Natural killer cell (primary cell): ENCODE data around the gene GNG8. TPM values are rescaled to one million over a fixed set of nuclear protein-coding genes. Genes with fewer than 3 reads are reported as not detected.

Experiments
- ATAC-seq, 3 donors: fragments of 150-1000 bp in 2 of 3; fragments of 200-7000 bp in 1 of 3; cut with Tn5 transposase; 1 replicate in 1 of 3; 2 replicates in 2 of 3; pipeline ENCODE4 v1.10.0; 2021; ENCODE audit warnings: mild to moderate bottlenecking in 2 of 3, moderate library complexity in 2 of 3
- DNase-seq, 2 donors: peaks; one replicate each; pipeline versions ENCODE4 v3.0.0 to v3.0.0-alpha.2; 2013 to 2021; ENCODE audit warnings: mixed read lengths in 1 of 2
- H3K27ac ChIP-seq: one replicate; pipeline ENCODE4 v1.5.1; 2013; ENCODE audit warnings: mild to moderate bottlenecking, low read length
- H3K27me3 ChIP-seq: one replicate; pipeline ENCODE4 v1.6.1; 2013; ENCODE audit warnings: low read length; ENCODE audit not compliant: control insufficient read depth, insufficient read depth
- H3K36me3 ChIP-seq: one replicate; pipeline ENCODE4 v1.6.1; 2013; ENCODE audit warnings: low read length; ENCODE audit not compliant: control insufficient read depth, insufficient read depth
- H3K4me1 ChIP-seq: one replicate; pipeline ENCODE4 v1.6.1; 2013; ENCODE audit warnings: low read length; ENCODE audit not compliant: control insufficient read depth, insufficient read depth
- H3K4me3 ChIP-seq: one replicate; pipeline ENCODE4 v1.5.1; 2013; ENCODE audit warnings: low read length
- H3K9me3 ChIP-seq: one replicate; pipeline ENCODE4 v1.6.1; 2013; ENCODE audit warnings: low read length; ENCODE audit not compliant: control insufficient read depth, insufficient read depth
- H3K27ac Mint-ChIP-seq, 2 donors: one replicate each; pipeline ENCODE4 v1.8.0; 2022; ENCODE audit warnings: mild to moderate bottlenecking in 2 of 2, mixed read lengths in 2 of 2, moderate library complexity in 1 of 2
- H3K27me3 Mint-ChIP-seq, 2 donors: one replicate each; pipeline ENCODE4 v1.8.0; 2022; ENCODE audit warnings: low read depth in 2 of 2, mixed read lengths in 2 of 2
- H3K36me3 Mint-ChIP-seq: one replicate; pipeline ENCODE4 v1.8.0; 2022; ENCODE audit warnings: mixed read lengths
- H3K4me1 Mint-ChIP-seq, 2 donors: one replicate each; pipeline ENCODE4 v1.8.0; 2022; ENCODE audit warnings: mixed read lengths in 2 of 2
- H3K4me3 Mint-ChIP-seq: one replicate; pipeline ENCODE4 v1.8.0; 2022; ENCODE audit warnings: mild to moderate bottlenecking, moderate library complexity, mixed read lengths
- H3K9me3 Mint-ChIP-seq, 2 donors: one replicate each; pipeline ENCODE4 v1.8.0; 2022; ENCODE audit warnings: mixed read lengths in 2 of 2
- WGBS: methylation state at CpG from one replicate; pipeline ENCODE4 v1.1.7; 2013; ENCODE audit warnings: missing lambda C conversion rate; ENCODE audit not compliant: insufficient coverage; 5-methylcytosine and 5-hydroxymethylcytosine counted together
- intact Hi-C: fragments of 100-400 bp; cut with micrococcal nuclease; formaldehyde crosslinking; loops from one replicate; pipeline ENCODE4 v1.14.2; 2022
- total RNA-seq, 4 donors: library from RNA; stranded (reverse); fragments of 120-200 nt in 1 of 4; gene quantifications; one replicate each; pipeline versions ENCODE4 v1.2.3 to v1.2.4, GENCODE V29; 2013 to 2022
- TF ChIP-seq, protein P1 (sequence below): fragments of 200-600 bp; IDR thresholded peaks from one replicate; pipeline ENCODE4 v1.8.0; 2022; ENCODE audit warnings: antibody characterized with exemption

GNG8 gene
- total RNA-seq, 3 donors from 2014 or later (not counting 1 experiment from before 2014, with no cell fraction given), result not detected

DNA sequence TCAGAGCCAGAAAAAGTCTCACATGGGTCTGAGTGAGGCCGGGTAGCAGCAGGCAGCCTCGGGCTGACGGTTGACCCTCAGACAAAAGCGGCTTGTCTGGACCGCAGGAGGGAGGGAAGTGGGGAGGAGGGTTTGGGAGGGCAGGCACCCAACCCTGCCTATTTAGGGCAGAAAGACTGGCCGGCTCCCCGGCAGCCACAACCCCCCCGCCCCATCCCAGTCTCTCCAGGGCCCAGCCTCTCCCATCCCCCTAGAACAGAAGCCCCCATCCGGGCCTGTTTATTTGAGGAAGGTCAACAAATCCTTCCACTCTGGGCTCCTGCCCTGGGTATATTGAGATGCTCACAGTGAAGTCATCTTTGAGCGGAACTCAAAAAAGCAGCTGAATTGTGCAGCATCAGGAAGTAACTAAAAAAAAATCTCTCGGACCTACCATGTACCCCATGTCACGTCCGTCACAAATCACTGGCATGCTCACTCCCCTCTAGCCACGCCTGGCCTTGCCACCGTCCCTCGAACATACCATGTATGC lies 18.7 kb upstream of the GNG8 start:
- no peak for DNase-seq
- no peaks in the 10 kb centered on the region for H3K9me3 ChIP-seq
- TF ChIP-seq, protein P1, sequence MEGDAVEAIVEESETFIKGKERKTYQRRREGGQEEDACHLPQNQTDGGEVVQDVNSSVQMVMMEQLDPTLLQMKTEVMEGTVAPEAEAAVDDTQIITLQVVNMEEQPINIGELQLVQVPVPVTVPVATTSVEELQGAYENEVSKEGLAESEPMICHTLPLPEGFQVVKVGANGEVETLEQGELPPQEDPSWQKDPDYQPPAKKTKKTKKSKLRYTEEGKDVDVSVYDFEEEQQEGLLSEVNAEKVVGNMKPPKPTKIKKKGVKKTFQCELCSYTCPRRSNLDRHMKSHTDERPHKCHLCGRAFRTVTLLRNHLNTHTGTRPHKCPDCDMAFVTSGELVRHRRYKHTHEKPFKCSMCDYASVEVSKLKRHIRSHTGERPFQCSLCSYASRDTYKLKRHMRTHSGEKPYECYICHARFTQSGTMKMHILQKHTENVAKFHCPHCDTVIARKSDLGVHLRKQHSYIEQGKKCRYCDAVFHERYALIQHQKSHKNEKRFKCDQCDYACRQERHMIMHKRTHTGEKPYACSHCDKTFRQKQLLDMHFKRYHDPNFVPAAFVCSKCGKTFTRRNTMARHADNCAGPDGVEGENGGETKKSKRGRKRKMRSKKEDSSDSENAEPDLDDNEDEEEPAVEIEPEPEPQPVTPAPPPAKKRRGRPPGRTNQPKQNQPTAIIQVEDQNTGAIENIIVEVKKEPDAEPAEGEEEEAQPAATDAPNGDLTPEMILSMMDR, result no peak
- no peak overlapping the region for H3K27ac ChIP-seq
- peaks cover 6% of the 10 kb centered on the region for H3K4me1 ChIP-seq
- no peaks in the 10 kb centered on the region for H3K9me3 Mint-ChIP-seq
- H3K27me3 Mint-ChIP-seq, result peaks cover 46 to 52% of the 10 kb centered on the region in 2 donors
- no peak overlapping the region for H3K4me3 Mint-ChIP-seq
- peaks cover 27% of the 10 kb centered on the region for H3K27me3 ChIP-seq
- H3K4me3 ChIP-seq, result no peak overlapping the region
- H3K4me1 Mint-ChIP-seq, result peaks cover 3 to 10% of the 10 kb centered on the region in 2 donors
- intact Hi-C loops, result no loop called here
- WGBS, result 73% methylated on average over 15 of the region's 16 CpGs
- no peak for ATAC-seq
- H3K36me3 ChIP-seq, result no peaks in the 10 kb centered on the region
- H3K36me3 Mint-ChIP-seq, result no peaks in the 10 kb centered on the region
- no peak overlapping the region for H3K27ac Mint-ChIP-seq

DNA sequence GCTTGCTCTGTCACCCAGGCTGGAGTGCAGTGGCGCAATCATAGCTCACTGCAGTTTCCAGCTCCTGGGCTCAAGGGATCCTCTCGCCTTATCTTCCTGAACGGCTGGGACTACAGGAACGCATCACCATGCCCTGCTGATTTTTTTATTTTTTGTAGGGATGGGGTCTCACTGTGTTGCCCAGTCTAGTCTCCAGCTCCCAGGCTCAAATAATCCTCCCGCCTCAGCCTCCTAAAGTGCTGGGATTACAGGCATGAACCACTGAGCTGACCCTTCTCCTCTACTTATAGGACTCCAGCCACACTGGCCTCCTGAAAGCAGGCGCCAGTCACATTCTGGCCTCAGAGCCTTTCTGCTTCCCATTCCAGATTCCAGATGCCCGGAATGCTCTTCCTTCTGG lies 14.4 kb upstream of the GNG8 start:
- no peak overlapping the region for H3K4me3 ChIP-seq
- peaks cover 5% of the 10 kb centered on the region for H3K9me3 ChIP-seq
- H3K36me3 Mint-ChIP-seq, result no peaks in the 10 kb centered on the region
- no peaks in the 10 kb centered on the region for H3K4me1 ChIP-seq
- no peak overlapping the region for H3K27ac ChIP-seq
- peaks cover 19% of the 10 kb centered on the region for H3K27me3 ChIP-seq
- peaks cover 49 to 52% of the 10 kb centered on the region in 2 donors for H3K27me3 Mint-ChIP-seq
- no peak for ATAC-seq
- no peaks in the 10 kb centered on the region for H3K9me3 Mint-ChIP-seq
- H3K4me3 Mint-ChIP-seq, result no peak overlapping the region
- WGBS, result 86% methylated on average over 7 of the region's 7 CpGs
- H3K36me3 ChIP-seq, result no peaks in the 10 kb centered on the region
- intact Hi-C loops, result no loop called here
- DNase-seq, result no peak
- no peak overlapping the region for H3K27ac Mint-ChIP-seq
- peaks cover 0 to 7% of the 10 kb centered on the region in 2 donors for H3K4me1 Mint-ChIP-seq
- TF ChIP-seq, protein P1, result no peak

DNA sequence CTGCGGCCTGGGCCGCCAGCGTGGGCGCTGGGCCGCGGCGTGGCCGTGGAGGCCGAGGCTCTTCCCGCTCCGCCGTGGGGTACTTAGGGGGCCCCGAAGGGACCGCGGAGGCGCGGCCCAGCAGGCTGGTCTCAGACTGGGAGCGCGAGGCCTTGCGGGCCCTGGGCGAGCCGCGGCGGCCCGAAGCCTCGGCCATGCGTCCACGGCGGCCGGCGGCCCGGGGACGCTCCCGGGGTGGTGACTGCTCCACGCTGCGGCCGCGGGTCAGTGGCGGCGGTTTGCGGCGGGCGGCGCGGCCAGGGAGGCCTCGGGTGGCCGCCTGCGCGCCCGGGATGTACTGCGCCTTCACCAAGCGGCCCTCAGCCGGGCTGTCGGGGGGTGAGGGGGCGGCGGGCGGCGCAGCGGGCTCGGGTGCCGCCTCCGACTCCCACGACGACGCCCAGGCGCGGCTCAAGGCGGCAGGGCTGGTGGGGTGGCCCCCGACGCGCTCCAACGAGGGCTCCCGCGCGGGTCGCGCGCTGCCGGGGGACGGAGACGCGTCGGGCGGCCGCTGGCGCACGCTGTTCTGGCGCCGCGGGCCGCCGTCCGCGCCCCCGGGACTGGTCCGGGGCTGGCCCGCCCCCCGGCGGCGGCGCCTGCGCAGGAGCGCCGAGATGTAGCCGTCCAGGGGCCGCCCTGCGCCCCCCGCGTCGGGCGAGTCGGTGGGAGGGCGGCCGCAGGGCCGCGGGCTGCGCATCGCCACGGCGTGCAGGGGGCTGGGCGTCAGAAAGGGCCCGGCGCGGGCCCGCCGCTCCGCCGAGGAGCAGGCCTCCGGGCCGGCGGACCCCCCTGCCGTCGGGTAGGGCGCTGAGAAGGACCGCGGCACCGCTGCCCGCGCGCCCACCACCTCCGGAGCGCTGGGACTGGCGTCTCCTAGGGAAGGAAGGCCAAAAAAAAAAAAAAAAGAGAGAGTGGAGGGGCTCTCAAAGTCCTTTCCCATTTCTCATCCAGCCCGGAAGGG lies 13.3 kb upstream of the GNG8 start:
- H3K4me3 ChIP-seq, result no peak overlapping the region
- TF ChIP-seq, protein P1, result no peak
- no peak overlapping the region for H3K27ac ChIP-seq
- Mint-ChIP-seq H3K9me3 (no peaks in the 10 kb centered on the region), H3K4me3 (no peak overlapping the region), H3K36me3 (no peaks in the 10 kb centered on the region), H3K4me1 (peaks cover 0 to 7% of the 10 kb centered on the region in 2 donors), H3K27ac (no peak overlapping the region), H3K27me3 (peaks cover 48 to 53% of the 10 kb centered on the region in 2 donors)
- no peaks in the 10 kb centered on the region for H3K4me1 ChIP-seq
- DNase-seq, result no peak
- 24% methylated on average over 144 of the region's 144 CpGs for WGBS
- intact Hi-C loops, result no loop called here
- peaks cover 5% of the 10 kb centered on the region for H3K9me3 ChIP-seq
- H3K36me3 ChIP-seq, result no peaks in the 10 kb centered on the region
- peaks cover 19% of the 10 kb centered on the region for H3K27me3 ChIP-seq
- no peak for ATAC-seq
